GM18861 (cell line): ENCODE measurements around the gene PCK2.

ENCODE experiments used
- ATAC-seq: cut with Tn5 transposase; IDR thresholded peaks from one replicate; pipeline ENCODE4 v1.9.1; 2021; ENCODE audit not compliant: unreplicated experiment

PCK2 gene

GRCh38 chr14:24060984-24061913, 32.9 kb upstream of the PCK2 start:
- ATAC-seq = no peak

- no peak for ATAC-seq
Measured at GRCh38 chr14:24062216-24062980, 31.7 kb upstream of the PCK2 start.

GRCh38 chr14:24063263-24063836, 30.8 kb upstream of the PCK2 start:
- no peak for ATAC-seq

GRCh38 chr14:24064091-24064795, 29.9 kb upstream of the PCK2 start:
- ATAC-seq = no peak

- ATAC-seq = no peak
Measured at GRCh38 chr14:24064856-24065255, 29.3 kb upstream of the PCK2 start.

- no peak for ATAC-seq
Measured at GRCh38 chr14:24065408-24065807, 28.7 kb upstream of the PCK2 start.

- ATAC-seq = no peak
Measured at GRCh38 chr14:24066496-24067132, 27.5 kb upstream of the PCK2 start.

GRCh38 chr14:24067133-24068082, 26.7 kb upstream of the PCK2 start:
- ATAC-seq = no peak

GRCh38 chr14:24068711-24069410, 25.2 kb upstream of the PCK2 start:
- ATAC-seq = no peak

GRCh38 chr14:24069411-24069735, 24.7 kb upstream of the PCK2 start:
- no peak for ATAC-seq

- ATAC-seq = no peak
Measured at GRCh38 chr14:24070285-24071143, 23.6 kb upstream of the PCK2 start.

- no peak for ATAC-seq
Measured at GRCh38 chr14:24071144-24071697, 22.9 kb upstream of the PCK2 start, which contains the start of gene CPNE6. Gene CPNE6, plus strand, starts transcription at chr14:24071562. Its CDS starts 1,375 bp downstream, at chr14:24072937.

GRCh38 chr14:24071836-24072430, 22.2 kb upstream of the PCK2 start:
- ATAC-seq = no peak

GRCh38 chr14:24072436-24072835, 21.7 kb upstream of the PCK2 start:
- no peak for ATAC-seq

- ATAC-seq = no peak
Measured at GRCh38 chr14:24072881-24073877, 20.9 kb upstream of the PCK2 start.
